ENCODE results near the gene OR52L1.
A peak's percentile ranks its signal among the peaks of the same experiment; 100 is the strongest.

OR52L1 gene

DNA sequence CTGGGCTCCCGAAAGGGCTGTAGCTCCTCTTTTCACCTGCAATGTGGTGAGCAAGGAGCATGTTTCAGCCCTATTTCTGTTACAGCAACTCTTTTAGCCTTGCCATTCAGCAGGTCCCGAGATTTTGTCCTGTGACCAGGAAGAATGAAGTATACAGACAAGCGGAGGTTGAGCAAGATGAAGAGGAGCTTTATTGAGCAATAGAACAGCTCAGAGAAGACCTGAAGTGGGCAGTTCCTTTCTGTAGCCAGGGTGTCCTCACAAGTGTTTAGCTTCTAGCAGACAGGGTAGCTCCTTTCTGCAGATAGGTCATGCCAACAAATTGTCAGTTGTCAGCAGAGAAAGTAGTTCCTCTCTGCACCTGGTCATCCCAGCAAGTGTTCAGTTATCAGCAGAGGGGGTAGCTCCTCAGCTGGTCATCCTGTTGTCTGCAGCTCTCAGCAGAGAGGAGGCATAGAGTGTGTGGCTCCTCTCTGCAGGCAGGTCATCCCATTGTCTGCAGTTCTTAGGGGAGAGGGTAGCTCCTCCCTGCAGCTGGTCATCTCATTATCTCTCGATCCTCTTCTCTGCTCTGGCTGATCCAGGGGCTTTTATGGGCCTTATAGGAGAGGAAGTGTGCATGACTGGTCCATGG lies 25.4 kb upstream of the OR52L1 start:
- no peak for DNase-seq (ENCODE audit: low read depth)
- no peak overlapping the region for H3K4me3 ChIP-seq (ENCODE audit: low read depth, low read length)
- TF ChIP-seq, protein P1, sequence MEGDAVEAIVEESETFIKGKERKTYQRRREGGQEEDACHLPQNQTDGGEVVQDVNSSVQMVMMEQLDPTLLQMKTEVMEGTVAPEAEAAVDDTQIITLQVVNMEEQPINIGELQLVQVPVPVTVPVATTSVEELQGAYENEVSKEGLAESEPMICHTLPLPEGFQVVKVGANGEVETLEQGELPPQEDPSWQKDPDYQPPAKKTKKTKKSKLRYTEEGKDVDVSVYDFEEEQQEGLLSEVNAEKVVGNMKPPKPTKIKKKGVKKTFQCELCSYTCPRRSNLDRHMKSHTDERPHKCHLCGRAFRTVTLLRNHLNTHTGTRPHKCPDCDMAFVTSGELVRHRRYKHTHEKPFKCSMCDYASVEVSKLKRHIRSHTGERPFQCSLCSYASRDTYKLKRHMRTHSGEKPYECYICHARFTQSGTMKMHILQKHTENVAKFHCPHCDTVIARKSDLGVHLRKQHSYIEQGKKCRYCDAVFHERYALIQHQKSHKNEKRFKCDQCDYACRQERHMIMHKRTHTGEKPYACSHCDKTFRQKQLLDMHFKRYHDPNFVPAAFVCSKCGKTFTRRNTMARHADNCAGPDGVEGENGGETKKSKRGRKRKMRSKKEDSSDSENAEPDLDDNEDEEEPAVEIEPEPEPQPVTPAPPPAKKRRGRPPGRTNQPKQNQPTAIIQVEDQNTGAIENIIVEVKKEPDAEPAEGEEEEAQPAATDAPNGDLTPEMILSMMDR (IDR thresholded peaks at IDR 0.05; ENCODE audit: low read depth, low read length, missing control alignments), result no peak

DNA sequence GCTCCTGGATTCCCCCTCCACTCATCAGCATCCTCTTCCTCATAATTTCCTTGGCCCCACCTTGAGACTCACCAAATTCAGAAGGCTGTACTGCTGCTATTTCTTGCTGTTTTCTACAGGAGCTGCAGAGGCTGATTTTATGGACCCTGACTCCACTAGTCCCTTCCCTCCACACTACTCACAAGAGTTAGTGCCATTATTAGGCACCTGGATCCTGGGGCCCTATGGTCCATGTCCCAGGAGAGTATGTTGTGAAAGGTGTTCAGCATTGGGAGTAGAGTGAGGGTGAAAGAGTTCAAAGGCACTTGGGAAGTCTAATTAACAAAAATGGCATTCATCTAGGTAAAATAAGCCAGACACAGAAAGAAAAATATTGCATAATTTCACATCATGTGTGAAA lies 20.1 kb upstream of the OR52L1 start, which contains the start of gene OR56A4:
TSS of gene OR56A4 (minus strand) at position 101 of the 400 bp plus-strand sequence. CDS start 3,954 bp downstream, outside the sequence.
- no peak within 1 kb of the TSS for H3K4me3 ChIP-seq (ENCODE audit: low read depth, low read length)
- TF ChIP-seq, protein P1 (IDR thresholded peaks at IDR 0.05; ENCODE audit: low read depth, low read length, missing control alignments), result no peak
- DNase-seq (ENCODE audit: low read depth), result no peak

DNA sequence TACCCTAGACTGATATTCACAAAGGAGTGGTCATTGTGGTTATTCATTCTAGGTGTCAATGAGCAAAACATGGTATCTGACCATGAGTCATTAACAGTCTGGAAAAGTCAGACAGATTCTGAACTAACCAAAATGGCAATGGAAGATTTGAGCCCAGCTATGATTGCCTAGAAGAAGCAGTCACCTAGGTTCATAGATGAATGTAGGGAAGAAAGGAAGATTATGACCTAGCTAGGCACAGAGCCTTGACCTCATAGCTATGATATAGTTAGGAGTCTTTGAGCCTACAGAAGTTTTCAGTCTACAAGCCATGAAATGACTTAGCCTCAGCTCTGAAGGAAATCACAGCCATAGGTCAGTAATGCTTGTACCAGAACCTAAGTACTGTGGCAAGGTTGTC lies 19.6 kb upstream of the OR52L1 start:
- TF ChIP-seq, protein P1 (IDR thresholded peaks at IDR 0.05; ENCODE audit: low read depth, low read length, missing control alignments), result no peak
- no peak for DNase-seq (ENCODE audit: low read depth)
- no peak overlapping the region for H3K4me3 ChIP-seq (ENCODE audit: low read depth, low read length)

DNA sequence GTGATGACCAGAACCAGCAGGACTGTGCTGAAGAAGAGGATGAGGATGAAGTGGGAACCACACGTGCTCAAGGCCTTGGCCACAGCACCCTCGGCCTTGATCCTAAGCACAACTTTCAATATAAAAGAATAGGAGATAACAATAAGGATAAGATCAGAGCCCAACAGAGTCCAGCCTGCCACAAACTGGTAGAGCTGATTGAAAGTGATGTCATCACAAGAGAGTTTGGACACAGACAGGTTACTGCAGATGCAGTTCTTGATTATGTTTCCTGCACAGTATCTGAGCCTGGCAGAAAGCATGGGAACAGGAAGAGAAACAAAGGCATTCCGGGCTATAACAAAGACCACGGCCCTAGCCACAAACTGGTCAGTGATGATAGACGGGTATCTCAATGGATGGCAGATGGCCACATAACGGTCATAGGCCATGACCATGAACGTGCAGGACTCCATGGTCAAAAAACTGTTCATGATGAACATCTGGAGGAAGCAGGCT lies 15.5 kb upstream of the OR52L1 start:
- H3K4me3 ChIP-seq (ENCODE audit: low read depth, low read length), result no peak overlapping the region
- TF ChIP-seq, protein P1 (IDR thresholded peaks at IDR 0.05; ENCODE audit: low read depth, low read length, missing control alignments), result no peak
- no peak for DNase-seq (ENCODE audit: low read depth)

DNA sequence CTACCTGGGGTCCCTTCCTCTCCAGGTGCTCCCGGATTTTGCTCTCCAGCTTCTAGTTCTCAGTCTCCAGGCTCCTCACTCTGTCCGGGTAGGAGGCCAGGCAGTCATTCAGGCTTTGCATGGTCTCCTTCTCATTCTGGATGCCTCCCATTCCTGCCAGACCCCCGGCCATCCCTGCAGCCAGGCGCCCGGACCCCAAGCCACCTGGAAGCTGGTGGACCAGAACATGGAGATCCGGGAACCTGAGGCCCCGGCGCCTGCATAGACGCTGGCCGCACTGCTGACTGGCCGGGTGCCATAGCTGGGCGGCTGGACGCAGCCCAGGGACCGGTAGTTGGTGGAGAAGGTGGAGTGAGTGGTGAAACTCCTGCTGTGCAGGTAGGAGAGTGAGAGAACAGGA lies 8.0 kb upstream of the OR52L1 start:
- H3K4me3 ChIP-seq (ENCODE audit: low read depth, low read length), result no peak overlapping the region
- TF ChIP-seq, protein P1 (IDR thresholded peaks at IDR 0.05; ENCODE audit: low read depth, low read length, missing control alignments), result no peak
- no peak for DNase-seq (ENCODE audit: low read depth)

DNA sequence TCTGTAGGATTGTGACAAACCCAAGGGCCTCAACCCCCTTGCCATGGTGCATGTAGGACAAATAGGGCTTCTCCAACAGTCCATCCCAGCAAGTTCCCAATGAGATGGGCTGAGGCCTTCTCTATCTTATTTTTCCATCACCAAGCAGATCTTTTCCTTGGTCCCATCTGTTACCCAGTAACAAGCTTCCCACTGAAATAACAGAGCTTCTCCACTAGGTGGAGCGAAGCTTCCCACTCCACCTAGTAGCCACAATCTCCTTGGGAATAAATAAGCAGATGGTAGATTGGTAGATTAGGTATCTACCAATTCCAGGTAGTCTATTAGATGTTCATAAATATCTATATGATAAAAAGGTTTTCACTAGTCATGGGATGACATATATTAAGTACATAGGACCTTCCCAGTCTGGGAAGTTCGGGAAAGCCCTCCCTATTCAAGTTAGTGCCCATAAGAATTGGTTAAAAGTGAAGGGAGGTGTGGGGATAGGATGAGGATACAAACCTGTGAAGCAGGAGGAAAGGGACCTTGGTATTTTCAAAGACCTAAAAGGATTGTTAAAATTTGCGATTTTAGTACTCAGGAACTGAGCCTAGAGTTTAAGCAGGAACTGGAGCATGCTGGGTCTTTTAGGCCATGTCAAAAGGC lies 5.9 kb upstream of the OR52L1 start:
- no peak for DNase-seq (ENCODE audit: low read depth)
- H3K4me3 ChIP-seq (ENCODE audit: low read depth, low read length), result no peak overlapping the region
- TF ChIP-seq, protein P1 (IDR thresholded peaks at IDR 0.05; ENCODE audit: low read depth, low read length, missing control alignments), result peak; percentile 66
